RWPE2 (cell line): ENCODE data around the gene SLC38A8.

ENCODE experiments used
- ATAC-seq: fragments of 200-7000 bp; cut with Tn5 transposase; 3 replicates; pipeline ENCODE4 v1.9.1; 2021; ENCODE audit warnings: low read depth
- DNase-seq: peaks from one replicate; pipeline ENCODE4 v3.0.0-alpha.2; 2020; ENCODE audit warnings: low spot score
- H3K27ac ChIP-seq: fragments of 450-650 bp; 2 replicates; pipeline ENCODE4 v1.5.1; 2017; ENCODE audit warnings: mild to moderate bottlenecking; ENCODE audit not compliant: poor library complexity, severe bottlenecking
- H3K27me3 ChIP-seq: fragments of 250-450 bp; sonication (Bioruptor Pico); 2 replicates; pipeline ENCODE4 v1.5.1; 2021; ENCODE audit warnings: mild to moderate bottlenecking, moderate library complexity; ENCODE audit not compliant: insufficient read depth, poor library complexity, severe bottlenecking
- H3K36me3 ChIP-seq: fragments of 250-450 bp; sonication (Bioruptor Pico); 2 replicates; pipeline ENCODE4 v1.5.1; 2020; ENCODE audit warnings: low read depth, mild to moderate bottlenecking, moderate library complexity
- H3K4me1 ChIP-seq: fragments of 250-450 bp; sonication (Bioruptor Pico); 2 replicates; pipeline ENCODE4 v1.5.1; 2021; ENCODE audit warnings: mild to moderate bottlenecking, moderate library complexity; ENCODE audit not compliant: insufficient read depth, poor library complexity, severe bottlenecking
- H3K4me3 ChIP-seq: fragments of 250-450 bp; sonication (Bioruptor Pico); 2 replicates; pipeline ENCODE4 v1.5.1; 2021; ENCODE audit warnings: mild to moderate bottlenecking, moderate library complexity; ENCODE audit not compliant: severe bottlenecking
- H3K9me3 ChIP-seq: fragments of 250-450 bp; sonication (Bioruptor Pico); 2 replicates; pipeline ENCODE4 v1.5.1; 2021; ENCODE audit warnings: mild to moderate bottlenecking, moderate library complexity; ENCODE audit not compliant: severe bottlenecking
- CTCF ChIP-seq: fragments of 450-650 bp; IDR thresholded peaks from one replicate; pipeline ENCODE4 v1.5.1; 2017; ENCODE audit warnings: mild to moderate bottlenecking, moderate library complexity; ENCODE audit not compliant: poor library complexity, severe bottlenecking

The SLC38A8 gene

DNA sequence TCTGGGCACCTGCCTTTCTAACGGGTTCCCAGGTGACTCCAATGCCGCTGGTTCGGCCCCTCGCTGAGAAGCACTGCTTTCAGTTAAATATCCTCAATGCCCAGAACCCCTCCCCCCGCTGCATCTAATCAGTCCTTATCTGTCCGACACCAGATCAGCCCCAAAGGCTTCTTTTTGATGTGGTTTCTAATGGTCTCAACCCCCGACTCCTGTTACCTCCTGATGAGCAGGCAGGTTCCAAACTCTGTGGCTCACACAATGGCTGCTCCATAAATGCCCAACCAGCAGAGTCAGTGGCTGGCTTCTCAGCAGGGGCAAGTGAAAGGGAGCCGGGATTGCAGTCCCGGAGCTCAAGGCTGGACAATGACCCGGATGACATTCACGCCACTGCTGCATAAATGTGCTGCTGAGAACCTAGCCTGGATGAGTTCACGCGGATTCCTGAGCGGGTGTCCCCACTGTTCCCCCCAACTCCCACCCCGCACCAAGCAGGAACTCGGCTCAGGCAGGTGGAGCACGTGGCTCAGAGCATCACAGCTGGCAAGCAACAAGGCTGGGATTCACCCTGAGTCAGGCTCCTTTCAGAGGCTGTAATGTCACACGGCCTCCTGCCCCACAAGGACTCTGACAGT, 1.0 kb upstream of the SLC38A8 start:
- no peak for DNase-seq
- Histone ChIP-seq H3K36me3 (no peaks in the 10 kb centered on the region), H3K9me3 (no peaks in the 10 kb centered on the region), H3K27me3 (peaks cover 48% of the 10 kb centered on the region), H3K27ac (no peak overlapping the region), H3K4me3 (no peak overlapping the region), H3K4me1 (no peaks in the 10 kb centered on the region)
- no peak for ATAC-seq
- TF ChIP-seq CTCF, result no peak

DNA sequence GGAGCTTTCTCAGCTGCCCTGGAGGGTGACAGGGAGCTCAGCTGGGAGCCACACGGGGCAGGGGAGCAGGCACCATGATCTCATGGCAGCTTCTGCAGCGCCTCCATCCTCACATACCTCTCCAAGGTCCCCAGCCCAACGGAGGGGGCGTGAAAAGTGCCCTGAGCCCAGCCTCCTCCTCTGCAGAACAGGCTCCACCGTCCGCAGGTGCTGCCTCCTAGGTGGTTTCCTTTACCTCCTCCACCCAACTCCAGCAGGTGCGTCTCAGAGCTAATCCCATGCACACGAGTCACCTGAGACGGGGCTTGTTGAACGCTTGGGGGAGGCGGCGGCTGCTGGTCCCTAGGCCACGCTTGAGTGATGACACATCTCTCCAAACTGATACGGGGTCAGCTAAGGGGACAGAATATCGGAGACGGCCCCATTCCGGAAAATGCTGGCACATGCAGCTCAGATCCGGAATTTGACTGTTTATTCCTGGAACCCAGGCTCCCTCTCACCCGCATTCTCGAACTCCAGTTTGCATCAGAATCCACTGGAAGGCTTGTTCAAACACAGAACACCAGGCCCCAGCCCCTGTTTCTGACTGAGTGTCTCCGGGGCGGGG, 387 bp upstream of the SLC38A8 start:
- no peaks in the 10 kb centered on the region for H3K9me3 ChIP-seq
- H3K27me3 ChIP-seq, result peaks cover 48% of the 10 kb centered on the region
- H3K4me1 ChIP-seq, result no peaks in the 10 kb centered on the region
- ATAC-seq (no peak), DNase-seq (no peak)
- no peak overlapping the region for H3K4me3 ChIP-seq
- no peak for TF ChIP-seq CTCF
- H3K36me3 ChIP-seq, result no peaks in the 10 kb centered on the region
- H3K27ac ChIP-seq, result no peak overlapping the region

- ATAC-seq, result no peak
- Histone ChIP-seq H3K4me3 (no peak overlapping the region), H3K9me3 (no peaks in the 10 kb centered on the region), H3K4me1 (no peaks in the 10 kb centered on the region), H3K27me3 (peaks cover 48% of the 10 kb centered on the region), H3K27ac (no peak overlapping the region), H3K36me3 (no peaks in the 10 kb centered on the region)
- no peak for TF ChIP-seq CTCF
- DNase-seq, result no peak
These were observed 714 bp downstream of the SLC38A8 start for GRCh38 chr16:84041881-84042280.

GRCh38 chr16:84040823-84041820, 1.5 kb downstream of the SLC38A8 start:
- TF ChIP-seq CTCF, result no peak
- ATAC-seq, result peak; percentile 42
- DNase-seq, result no peak
- Histone ChIP-seq H3K4me1 (no peaks in the 10 kb centered on the region), H3K4me3 (no peak overlapping the region), H3K9me3 (peaks cover 2% of the 10 kb centered on the region), H3K27ac (no peak overlapping the region), H3K27me3 (peaks cover 48% of the 10 kb centered on the region), H3K36me3 (no peaks in the 10 kb centered on the region)
